BE2C (cell line): Measurements from ENCODE around the gene CHMP1A.

Experiments used
- DNase-seq: peaks from one replicate; pipeline ENCODE4 v3.0.0-alpha.2; 2020
- H3K27me3 ChIP-seq: fragments of 250-450 bp; sonication (Bioruptor Pico); 2 replicates; pipeline ENCODE4 v1.5.1; 2020; ENCODE audit warnings: mild to moderate bottlenecking
- H3K36me3 ChIP-seq: fragments of 250-450 bp; sonication (Bioruptor Pico); 2 replicates; pipeline ENCODE4 v1.5.1; 2020; ENCODE audit warnings: mild to moderate bottlenecking
- H3K4me1 ChIP-seq: fragments of 250-450 bp; sonication (Bioruptor Pico); 2 replicates; pipeline ENCODE4 v1.5.1; 2020
- H3K4me3 ChIP-seq: 2 replicates; pipeline ENCODE4 v1.5.1; 2011; ENCODE audit warnings: low read depth, low read length
- H3K9me3 ChIP-seq: fragments of 250-450 bp; sonication (Bioruptor Pico); 2 replicates; pipeline ENCODE4 v1.5.1; 2020
- TF ChIP-seq, protein P1 (sequence below): IDR thresholded peaks from 2 replicates; pipeline ENCODE4 v1.5.1; 2012; ENCODE audit warnings: mild to moderate bottlenecking, low read depth, low read length

The CHMP1A gene

DNA sequence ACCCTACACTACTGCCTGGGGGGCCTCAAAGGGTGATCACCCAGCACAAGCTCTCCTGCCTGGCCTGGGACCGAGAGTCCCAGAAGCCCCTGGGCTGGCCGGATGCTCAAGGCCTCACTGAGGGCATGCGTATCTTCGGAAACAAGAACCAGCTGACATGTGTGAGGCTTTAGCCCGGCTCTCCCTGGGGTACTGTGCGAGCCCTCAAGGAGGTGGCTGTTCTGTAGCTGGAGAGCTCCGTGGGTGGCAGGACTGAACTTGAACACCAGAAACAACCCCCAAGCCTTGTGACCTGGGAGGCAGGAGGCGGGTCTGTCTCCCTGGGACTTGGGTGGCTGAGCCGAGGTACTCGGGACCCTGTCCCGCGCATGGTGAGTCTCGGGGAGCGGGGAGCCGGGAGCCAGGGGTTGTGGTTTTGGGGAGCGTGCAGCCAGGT, 37.1 kb downstream of the CHMP1A start:
- Histone ChIP-seq H3K27me3 (no peaks in the 10 kb centered on the region; the same call in 1 of the 2 replicates), H3K4me1 (no peaks in the 10 kb centered on the region), H3K36me3 (no peaks in the 10 kb centered on the region), H3K4me3 (no peak overlapping the region), H3K9me3 (no peaks in the 10 kb centered on the region)
- DNase-seq = no peak
- TF ChIP-seq, protein P1, sequence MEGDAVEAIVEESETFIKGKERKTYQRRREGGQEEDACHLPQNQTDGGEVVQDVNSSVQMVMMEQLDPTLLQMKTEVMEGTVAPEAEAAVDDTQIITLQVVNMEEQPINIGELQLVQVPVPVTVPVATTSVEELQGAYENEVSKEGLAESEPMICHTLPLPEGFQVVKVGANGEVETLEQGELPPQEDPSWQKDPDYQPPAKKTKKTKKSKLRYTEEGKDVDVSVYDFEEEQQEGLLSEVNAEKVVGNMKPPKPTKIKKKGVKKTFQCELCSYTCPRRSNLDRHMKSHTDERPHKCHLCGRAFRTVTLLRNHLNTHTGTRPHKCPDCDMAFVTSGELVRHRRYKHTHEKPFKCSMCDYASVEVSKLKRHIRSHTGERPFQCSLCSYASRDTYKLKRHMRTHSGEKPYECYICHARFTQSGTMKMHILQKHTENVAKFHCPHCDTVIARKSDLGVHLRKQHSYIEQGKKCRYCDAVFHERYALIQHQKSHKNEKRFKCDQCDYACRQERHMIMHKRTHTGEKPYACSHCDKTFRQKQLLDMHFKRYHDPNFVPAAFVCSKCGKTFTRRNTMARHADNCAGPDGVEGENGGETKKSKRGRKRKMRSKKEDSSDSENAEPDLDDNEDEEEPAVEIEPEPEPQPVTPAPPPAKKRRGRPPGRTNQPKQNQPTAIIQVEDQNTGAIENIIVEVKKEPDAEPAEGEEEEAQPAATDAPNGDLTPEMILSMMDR = no peak

DNA sequence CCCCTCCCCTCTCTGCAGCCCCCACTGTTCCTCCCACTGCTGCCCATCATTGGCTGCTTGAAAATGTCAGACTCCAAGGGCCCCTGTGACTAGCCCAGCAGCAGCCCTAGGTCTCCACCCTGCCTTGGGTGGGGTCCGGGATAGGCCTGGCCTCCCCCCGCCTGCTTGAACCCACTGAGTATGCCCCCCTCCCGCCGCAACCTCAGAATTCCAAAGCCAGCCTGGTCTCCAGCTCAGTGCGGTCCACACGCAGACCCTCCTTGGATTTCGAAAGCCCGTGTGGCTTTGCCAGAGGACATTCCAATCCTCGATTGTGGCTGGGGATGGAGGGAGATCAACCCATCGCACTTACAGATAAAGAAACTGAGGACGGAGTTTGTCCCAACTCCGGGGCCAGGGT, 37.7 kb downstream of the CHMP1A start:
- TF ChIP-seq, protein P1 = no peak
- Histone ChIP-seq H3K27me3 (no peaks in the 10 kb centered on the region; the same call in 1 of the 2 replicates), H3K9me3 (no peaks in the 10 kb centered on the region), H3K4me3 (no peak overlapping the region), H3K36me3 (no peaks in the 10 kb centered on the region), H3K4me1 (no peaks in the 10 kb centered on the region)
- DNase-seq = no peak

DNA sequence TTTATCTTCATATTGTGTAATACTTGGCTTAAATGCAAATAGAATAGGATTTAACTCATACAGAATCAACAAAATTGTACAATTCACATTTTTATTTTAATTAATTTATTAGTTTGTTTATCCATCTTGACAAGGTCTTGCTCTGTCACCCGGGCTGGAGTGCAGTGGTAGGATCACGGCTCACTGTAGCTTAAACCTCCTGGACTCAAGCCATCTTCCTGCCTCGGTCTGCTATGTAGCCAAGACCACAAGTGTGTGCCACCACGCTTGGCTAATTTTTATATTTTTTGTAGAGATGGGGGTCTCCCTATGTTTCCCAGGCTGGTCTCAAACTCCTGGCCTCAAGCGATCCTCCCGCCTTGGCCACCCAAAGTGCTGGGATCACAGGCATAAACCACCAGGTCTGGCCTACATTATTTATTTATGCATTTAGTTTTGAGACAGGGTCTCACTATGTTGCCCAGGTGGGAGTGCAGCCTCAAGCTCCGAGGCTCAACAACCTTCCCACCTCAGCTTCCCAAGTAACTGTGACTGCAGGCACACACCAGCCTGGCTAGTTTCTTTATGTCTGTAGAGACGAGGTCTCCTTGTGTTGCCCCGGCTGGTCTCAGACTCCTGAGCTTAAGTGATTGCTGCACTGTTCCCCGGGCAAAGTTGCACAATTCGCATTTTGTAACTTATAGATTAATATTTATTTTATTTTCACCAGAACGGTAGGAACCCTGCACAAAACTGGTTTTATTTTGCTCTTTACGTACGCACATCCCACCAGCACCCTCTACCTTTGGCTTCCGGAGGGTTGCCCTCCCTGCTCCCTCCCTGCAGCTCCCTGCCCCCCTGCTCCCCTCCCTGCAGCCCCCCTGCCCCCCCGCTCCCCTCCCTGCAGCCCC, 39.2 kb downstream of the CHMP1A start:
- H3K36me3 ChIP-seq = no peaks in the 10 kb centered on the region
- TF ChIP-seq, protein P1 = no peak
- no peak overlapping the region for H3K4me3 ChIP-seq
- H3K27me3 ChIP-seq = no peaks in the 10 kb centered on the region; the same call in 1 of the 2 replicates
- peak; percentile 3 for DNase-seq
- H3K9me3 ChIP-seq = no peaks in the 10 kb centered on the region
- no peaks in the 10 kb centered on the region for H3K4me1 ChIP-seq

DNA sequence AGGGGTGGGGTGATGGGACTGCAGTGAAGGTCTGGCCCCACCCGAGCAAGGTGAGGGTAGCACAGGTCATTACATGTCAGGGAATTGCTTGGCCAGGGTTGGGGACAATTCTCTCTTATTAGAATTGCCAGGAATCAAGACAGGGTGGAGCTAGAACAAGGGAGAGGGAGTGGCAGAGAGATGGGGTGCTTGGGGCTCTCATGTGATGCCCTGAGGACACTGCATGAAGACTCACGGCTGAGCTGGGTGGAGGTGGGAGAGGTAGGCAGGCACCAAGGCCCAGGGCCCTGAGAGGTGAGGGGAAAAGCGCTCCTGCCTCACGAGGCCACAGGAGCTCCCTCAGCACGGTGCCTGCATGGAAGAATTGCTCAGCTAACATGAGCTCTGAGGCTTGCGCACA, 40.5 kb downstream of the CHMP1A start:
- no peak for DNase-seq
- TF ChIP-seq, protein P1 = no peak
- Histone ChIP-seq H3K4me3 (no peak overlapping the region), H3K27me3 (no peaks in the 10 kb centered on the region; the same call in 1 of the 2 replicates), H3K9me3 (no peaks in the 10 kb centered on the region), H3K36me3 (no peaks in the 10 kb centered on the region), H3K4me1 (no peaks in the 10 kb centered on the region)

DNA sequence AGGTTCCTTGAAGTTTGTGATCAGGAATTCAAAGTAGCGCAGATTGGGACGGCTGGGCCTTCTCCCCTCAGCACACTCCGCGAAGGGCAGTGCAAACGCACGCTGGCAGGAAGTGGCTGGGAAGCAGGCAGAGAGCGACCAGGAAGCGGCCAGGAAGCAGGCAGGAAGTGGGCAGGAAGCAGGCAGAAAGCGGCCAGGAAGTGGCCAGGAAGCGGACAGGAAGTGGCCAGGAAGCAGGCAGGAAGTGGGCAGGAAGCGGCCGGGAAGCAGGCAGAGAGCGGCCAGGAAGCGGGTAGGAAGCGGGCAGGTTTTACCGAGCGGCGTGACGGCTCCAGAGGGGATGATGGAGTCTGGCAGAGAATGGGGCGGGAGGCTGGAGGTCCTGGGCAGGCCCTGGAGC, 40.9 kb downstream of the CHMP1A start:
- Histone ChIP-seq H3K27me3 (no peaks in the 10 kb centered on the region; the same call in 1 of the 2 replicates), H3K4me1 (no peaks in the 10 kb centered on the region), H3K4me3 (no peak overlapping the region), H3K9me3 (no peaks in the 10 kb centered on the region), H3K36me3 (no peaks in the 10 kb centered on the region)
- TF ChIP-seq, protein P1 = no peak
- DNase-seq = no peak

DNA sequence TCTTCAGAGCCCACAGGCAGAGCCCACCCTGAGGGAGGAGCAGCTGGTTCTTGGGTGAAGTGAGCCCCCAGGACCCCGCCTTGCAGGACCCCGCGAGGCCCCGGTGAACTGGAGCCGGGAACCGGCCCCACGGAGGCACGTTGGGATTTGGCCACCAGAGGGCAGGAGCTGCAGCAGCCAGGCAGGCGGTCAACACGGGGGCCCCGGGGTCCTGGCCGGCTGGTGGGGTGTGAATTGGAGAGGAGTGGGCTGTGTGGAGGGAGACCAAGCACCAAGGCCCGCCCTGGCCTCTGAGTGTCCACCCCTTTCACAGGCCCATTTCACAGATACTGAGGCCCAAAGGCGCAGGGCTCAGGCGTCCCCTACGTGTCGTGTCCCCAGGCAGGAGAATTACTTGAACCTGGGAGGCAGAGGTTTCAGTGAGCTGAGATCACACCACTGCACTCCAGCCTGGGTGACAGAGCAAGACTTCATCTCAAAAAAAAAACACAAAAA, 41.9 kb downstream of the CHMP1A start:
- Histone ChIP-seq H3K36me3 (no peaks in the 10 kb centered on the region), H3K27me3 (no peaks in the 10 kb centered on the region), H3K9me3 (no peaks in the 10 kb centered on the region), H3K4me1 (no peaks in the 10 kb centered on the region), H3K4me3 (no peak overlapping the region)
- TF ChIP-seq, protein P1 = peak; percentile 60
- DNase-seq = peak; percentile 52
